Measurements from ENCODE around the gene C2orf92. TPM values are rescaled to one million over a fixed set of nuclear protein-coding genes. Genes with fewer than 3 reads are reported as not detected.

The C2orf92 gene
- total RNA-seq = 0.35 and 0.58 TPM in 2 replicates

DNA sequence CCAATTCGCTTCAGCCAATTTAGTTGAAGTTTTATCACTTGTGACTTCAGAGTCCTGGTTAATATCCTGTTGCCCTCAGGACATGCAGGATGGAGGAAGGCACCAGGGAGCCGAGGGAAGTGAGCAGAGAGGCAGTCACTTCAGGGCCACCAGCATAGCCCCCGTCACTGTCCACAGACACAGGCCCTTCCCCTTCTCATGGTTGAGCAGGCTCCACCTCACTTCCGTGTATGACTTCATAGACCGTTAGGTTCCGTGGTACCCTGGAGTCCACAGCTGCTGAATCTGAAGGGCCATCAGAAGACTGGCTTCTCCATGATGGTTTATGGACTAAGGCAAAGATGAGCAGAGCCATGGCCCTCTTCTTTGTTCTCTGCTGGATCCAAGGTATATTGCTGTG is at the start of gene C2orf92:
TSS of gene C2orf92 (plus strand) at position 266 of the 400 bp plus-strand sequence. CDS start at position 342, 76 bp downstream.

DNA sequence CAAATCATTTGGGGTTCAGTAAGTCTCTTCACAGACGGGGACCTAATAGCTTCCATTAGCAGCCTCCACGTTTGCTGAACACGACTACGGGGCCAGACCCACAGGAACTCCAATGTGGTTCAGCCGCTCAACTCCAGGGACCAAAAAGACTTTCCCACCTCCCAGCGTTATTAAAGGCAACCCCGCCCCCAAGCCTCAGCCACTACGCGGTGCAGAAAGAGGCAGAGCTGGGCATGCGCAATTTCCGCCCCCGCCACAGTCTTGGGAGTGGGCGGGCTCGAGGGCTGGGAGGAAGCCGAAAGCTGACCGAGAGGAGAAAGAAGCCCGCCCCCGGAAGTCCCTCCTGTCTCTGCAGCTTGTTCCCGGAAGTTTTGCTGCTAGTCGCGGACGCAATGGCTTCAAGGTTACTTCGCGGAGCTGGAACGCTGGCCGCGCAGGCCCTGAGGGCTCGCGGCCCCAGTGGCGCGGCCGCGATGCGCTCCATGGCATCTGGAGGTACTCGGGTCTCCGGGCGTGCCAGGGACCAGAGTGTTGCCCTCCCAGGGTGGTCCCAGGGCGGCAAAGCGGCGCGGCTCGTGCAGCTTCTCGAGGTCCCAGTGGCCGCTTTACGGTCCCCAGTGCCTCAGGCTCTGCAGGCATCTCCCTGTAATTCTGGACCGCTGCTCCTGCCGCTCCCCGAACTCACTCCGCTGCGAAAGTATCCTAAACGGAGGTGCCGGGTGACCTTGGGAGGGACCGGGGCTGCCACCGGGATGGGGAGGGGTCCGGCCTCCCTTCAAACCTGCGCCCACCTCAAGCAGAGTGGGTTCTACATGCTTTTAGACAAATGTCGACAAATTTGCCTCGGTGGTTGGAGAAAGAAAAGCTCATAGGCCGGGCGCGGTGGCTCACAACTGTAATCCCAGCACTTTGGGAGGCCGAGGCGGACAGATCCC is 23.6 kb upstream of the C2orf92 start, which contains the start of gene COX5B:
TSS of gene COX5B (plus strand) at position 368 of the 935 bp plus-strand sequence. CDS start at position 393, 25 bp downstream.

GRCh38 chr2:97663962-97664635 is 5.4 kb upstream of the C2orf92 start, which contains the start of gene ACTR1B:
Gene ACTR1B (minus strand): TSS chr2:97664044. CDS start chr2:97663890, 154 bp downstream.

GRCh38 chr2:97713296-97714083 is 44.0 kb downstream of the C2orf92 start, which contains the start of gene ZAP70:
Gene ZAP70 (plus strand): TSS chr2:97713576. CDS start chr2:97724037, 10,461 bp downstream.

Other genes with a start within 250 kb of the C2orf92 start
- 2.0 and 3.5 TPM in 2 replicates for gene ANKRD36B, start 79.8 kb upstream of the C2orf92 start, total RNA-seq
- 286 and 375 TPM in 2 replicates for gene COX5B, start 23.7 kb upstream of the C2orf92 start, total RNA-seq
- gene ACTR1B, start 5.7 kb upstream of the C2orf92 start, total RNA-seq = 92.0 and 93.4 TPM in 2 replicates
- not detected in 2 replicates for gene ZAP70, start 43.9 kb downstream of the C2orf92 start, total RNA-seq